ENCODE results near the gene C14orf119.
A peak's percentile ranks its signal among the peaks of the same experiment; 100 is the strongest.

C14orf119 gene

GRCh38 chr14:23118506-23119362 lies 23.4 kb downstream of the C14orf119 start, which contains the start of gene CEBPE:
Gene CEBPE, minus strand, starts transcription at chr14:23119255. Its CDS starts 164 bp downstream, at chr14:23119091.
- Histone ChIP-seq H3K9me3 (ENCODE audit: control insufficient read depth, low read length) (no peaks in the 10 kb centered on the region), H3K36me3 (ENCODE audit: control insufficient read depth, insufficient read depth, low read length) (no peaks in the 10 kb centered on the region), H3K27me3 (ENCODE audit: control insufficient read depth, insufficient read depth, low read length) (peaks cover 16% of the 10 kb centered on the region), H3K4me3 (ENCODE audit: low read length) (no peak within 1 kb of the TSS), H3K4me1 (ENCODE audit: control insufficient read depth, insufficient read depth, low read length) (peaks cover 19% of the 10 kb centered on the region), H3K9ac (ENCODE audit: low read length) (no peak within 1 kb of the TSS)

GRCh38 chr14:23119363-23120327 lies 24.3 kb downstream of the C14orf119 start:
- Histone ChIP-seq H3K27me3 (ENCODE audit: control insufficient read depth, insufficient read depth, low read length) (peaks cover 7% of the 10 kb centered on the region), H3K36me3 (ENCODE audit: control insufficient read depth, insufficient read depth, low read length) (no peaks in the 10 kb centered on the region), H3K9ac (ENCODE audit: low read length) (no peak overlapping the region), H3K4me1 (ENCODE audit: control insufficient read depth, insufficient read depth, low read length) (peaks cover 23% of the 10 kb centered on the region), H3K9me3 (ENCODE audit: control insufficient read depth, low read length) (no peaks in the 10 kb centered on the region), H3K4me3 (ENCODE audit: low read length) (no peak overlapping the region)

GRCh38 chr14:23120541-23121251 lies 25.4 kb downstream of the C14orf119 start:
- H3K36me3 ChIP-seq (ENCODE audit: control insufficient read depth, insufficient read depth, low read length) = no peaks in the 10 kb centered on the region
- no peak overlapping the region for H3K4me3 ChIP-seq (ENCODE audit: low read length)
- H3K4me1 ChIP-seq (ENCODE audit: control insufficient read depth, insufficient read depth, low read length) = peaks cover 23% of the 10 kb centered on the region
- peaks cover 4% of the 10 kb centered on the region for H3K27me3 ChIP-seq (ENCODE audit: control insufficient read depth, insufficient read depth, low read length)
- no peak overlapping the region for H3K9ac ChIP-seq (ENCODE audit: low read length)
- no peaks in the 10 kb centered on the region for H3K9me3 ChIP-seq (ENCODE audit: control insufficient read depth, low read length)

- Histone ChIP-seq H3K4me3 (ENCODE audit: low read length) (no peak overlapping the region), H3K27me3 (ENCODE audit: control insufficient read depth, insufficient read depth, low read length) (peaks cover 4% of the 10 kb centered on the region), H3K36me3 (ENCODE audit: control insufficient read depth, insufficient read depth, low read length) (no peaks in the 10 kb centered on the region), H3K9me3 (ENCODE audit: control insufficient read depth, low read length) (no peaks in the 10 kb centered on the region), H3K9ac (ENCODE audit: low read length) (no peak overlapping the region), H3K4me1 (ENCODE audit: control insufficient read depth, insufficient read depth, low read length) (peaks cover 23% of the 10 kb centered on the region)
These were observed 26.1 kb downstream of the C14orf119 start for GRCh38 chr14:23121361-23121771.

- H3K4me1 ChIP-seq (ENCODE audit: control insufficient read depth, insufficient read depth, low read length) = peaks cover 23% of the 10 kb centered on the region
- no peak overlapping the region for H3K9ac ChIP-seq (ENCODE audit: low read length)
- peaks cover 2% of the 10 kb centered on the region for H3K27me3 ChIP-seq (ENCODE audit: control insufficient read depth, insufficient read depth, low read length)
- no peaks in the 10 kb centered on the region for H3K36me3 ChIP-seq (ENCODE audit: control insufficient read depth, insufficient read depth, low read length)
- H3K4me3 ChIP-seq (ENCODE audit: low read length) = no peak overlapping the region
- no peaks in the 10 kb centered on the region for H3K9me3 ChIP-seq (ENCODE audit: control insufficient read depth, low read length)
These were observed 26.8 kb downstream of the C14orf119 start for GRCh38 chr14:23122086-23122485.

- H3K9me3 ChIP-seq (ENCODE audit: control insufficient read depth, low read length) = no peaks in the 10 kb centered on the region
- no peak overlapping the region for H3K4me3 ChIP-seq (ENCODE audit: low read length)
- peak overlapping the region; percentile 2 for H3K9ac ChIP-seq (ENCODE audit: low read length)
- H3K4me1 ChIP-seq (ENCODE audit: control insufficient read depth, insufficient read depth, low read length) = peaks cover 23% of the 10 kb centered on the region
- H3K36me3 ChIP-seq (ENCODE audit: control insufficient read depth, insufficient read depth, low read length) = no peaks in the 10 kb centered on the region
- no peaks in the 10 kb centered on the region for H3K27me3 ChIP-seq (ENCODE audit: control insufficient read depth, insufficient read depth, low read length)
These were observed 28.1 kb downstream of the C14orf119 start for GRCh38 chr14:23123419-23123818.

GRCh38 chr14:23124337-23124954 lies 29.1 kb downstream of the C14orf119 start:
- Histone ChIP-seq H3K27me3 (ENCODE audit: control insufficient read depth, insufficient read depth, low read length) (no peaks in the 10 kb centered on the region), H3K4me3 (ENCODE audit: low read length) (no peak overlapping the region), H3K4me1 (ENCODE audit: control insufficient read depth, insufficient read depth, low read length) (peaks cover 23% of the 10 kb centered on the region), H3K9me3 (ENCODE audit: control insufficient read depth, low read length) (no peaks in the 10 kb centered on the region), H3K9ac (ENCODE audit: low read length) (no peak overlapping the region), H3K36me3 (ENCODE audit: control insufficient read depth, insufficient read depth, low read length) (peaks cover 4% of the 10 kb centered on the region)

GRCh38 chr14:23125011-23125410 lies 29.7 kb downstream of the C14orf119 start:
- H3K27me3 ChIP-seq (ENCODE audit: control insufficient read depth, insufficient read depth, low read length) = no peaks in the 10 kb centered on the region

GRCh38 chr14:23125933-23126524 lies 30.7 kb downstream of the C14orf119 start:
- no peaks in the 10 kb centered on the region for H3K9me3 ChIP-seq (ENCODE audit: control insufficient read depth, low read length)
- H3K4me1 ChIP-seq (ENCODE audit: control insufficient read depth, insufficient read depth, low read length) = peaks cover 21% of the 10 kb centered on the region
- no peaks in the 10 kb centered on the region for H3K27me3 ChIP-seq (ENCODE audit: control insufficient read depth, insufficient read depth, low read length)
- H3K9ac ChIP-seq (ENCODE audit: low read length) = no peak overlapping the region
- H3K36me3 ChIP-seq (ENCODE audit: control insufficient read depth, insufficient read depth, low read length) = peaks cover 7% of the 10 kb centered on the region
- H3K4me3 ChIP-seq (ENCODE audit: low read length) = no peak overlapping the region

More at GRCh38 chr14:23125011-23125410, 29.7 kb downstream of the C14orf119 start:
- H3K36me3 ChIP-seq (ENCODE audit: control insufficient read depth, insufficient read depth, low read length) = peaks cover 7% of the 10 kb centered on the region
- no peaks in the 10 kb centered on the region for H3K9me3 ChIP-seq (ENCODE audit: control insufficient read depth, low read length)
- H3K4me1 ChIP-seq (ENCODE audit: control insufficient read depth, insufficient read depth, low read length) = peaks cover 23% of the 10 kb centered on the region
- H3K4me3 ChIP-seq (ENCODE audit: low read length) = no peak overlapping the region
- H3K9ac ChIP-seq (ENCODE audit: low read length) = no peak overlapping the region

GRCh38 chr14:23126548-23127278 lies 31.4 kb downstream of the C14orf119 start:
- no peak overlapping the region for H3K4me3 ChIP-seq (ENCODE audit: low read length)
- H3K9ac ChIP-seq (ENCODE audit: low read length) = no peak overlapping the region

More at GRCh38 chr14:23126548-23127278, 31.4 kb downstream of the C14orf119 start:
- H3K9me3 ChIP-seq (ENCODE audit: control insufficient read depth, low read length) = no peaks in the 10 kb centered on the region
- H3K27me3 ChIP-seq (ENCODE audit: control insufficient read depth, insufficient read depth, low read length) = no peaks in the 10 kb centered on the region
- peaks cover 7% of the 10 kb centered on the region for H3K36me3 ChIP-seq (ENCODE audit: control insufficient read depth, insufficient read depth, low read length)
- peaks cover 15% of the 10 kb centered on the region for H3K4me1 ChIP-seq (ENCODE audit: control insufficient read depth, insufficient read depth, low read length)
